Measurements from ENCODE around the gene PNP.
"Not testable (repeated sequence)": the region's sequence is repeated elsewhere in the genome, so short reads cannot be mapped to it uniquely, and the experiment has no call there.

PNP gene

DNA sequence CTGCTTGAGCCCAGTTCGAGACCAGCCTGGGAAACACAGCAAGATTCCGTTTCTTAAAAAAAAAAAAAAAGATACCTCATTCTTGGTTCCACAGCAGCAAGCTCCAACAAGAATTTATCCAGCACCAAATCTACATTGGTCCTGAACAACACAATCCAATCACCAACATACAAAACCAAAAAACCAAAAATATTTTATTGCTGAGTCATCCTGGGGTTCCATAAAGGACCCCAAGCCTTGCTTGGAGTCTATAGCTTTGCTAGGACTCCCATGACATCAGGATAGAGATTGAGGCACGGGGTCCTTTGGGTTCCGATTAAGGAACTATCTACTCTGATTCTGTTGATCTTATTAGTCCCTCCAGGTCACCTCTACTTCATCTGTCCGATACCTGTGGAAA, 22.3 kb upstream of the PNP start:
- no peaks in the 10 kb centered on the region for H3K4me1 ChIP-seq (ENCODE audit: insufficient read depth, low read length)

DNA sequence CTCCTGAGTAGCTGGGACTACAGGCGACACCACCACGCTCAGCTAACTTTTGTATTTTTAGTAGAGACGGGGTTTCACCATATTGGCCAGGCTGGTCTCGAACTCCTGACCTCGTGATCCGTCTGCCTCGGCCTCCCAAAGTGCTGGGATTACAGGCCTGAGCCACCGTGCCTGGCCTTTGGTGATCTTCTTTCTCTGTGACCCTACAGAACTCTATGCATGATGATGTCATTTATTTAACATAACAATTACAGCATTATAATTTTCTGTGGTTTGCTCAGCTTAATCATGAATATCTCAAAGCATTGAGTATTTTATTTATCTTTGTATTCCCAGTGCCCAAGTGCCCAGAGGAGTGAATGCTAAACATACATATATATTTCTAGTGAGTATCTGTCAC, 16.4 kb upstream of the PNP start:
- Histone ChIP-seq H3K36me3 (ENCODE audit: insufficient read depth, low read length) (peaks cover 71% of the 10 kb centered on the region), H3K4me2 (ENCODE audit: insufficient read depth, low read length) (peak overlapping the region; percentile 88; the same call in 1 of the 2 replicates), H3K79me2 (ENCODE audit: insufficient read depth, low read length) (peaks cover 54% of the 10 kb centered on the region), H3K4me1 (ENCODE audit: insufficient read depth, low read length) (peaks cover 33% of the 10 kb centered on the region)
- H3K27ac ChIP-seq (ENCODE audit: low read length); H4K20me1 ChIP-seq (ENCODE audit: insufficient read depth, low read length); H2AFZ ChIP-seq (ENCODE audit: low read depth, low read length); DNase-seq; H3K9ac ChIP-seq (ENCODE audit: low read depth, low read length); H3K27me3 ChIP-seq (ENCODE audit: insufficient read depth, low read length, poor library complexity); H3K9me3 ChIP-seq (ENCODE audit: insufficient read depth, low read length, severe bottlenecking); ATAC-seq (ENCODE audit: insufficient read depth, low read depth); H3K4me3 ChIP-seq (ENCODE audit: low read depth in 1 of 2, low read length in 2 of 2): not testable (repeated sequence)

More for the DNA sequence above, 22.3 kb upstream of the PNP start:
- H3K4me3 ChIP-seq (ENCODE audit: low read depth in 1 of 2, low read length in 2 of 2) = no peak overlapping the region
- no peaks in the 10 kb centered on the region for H3K79me2 ChIP-seq (ENCODE audit: insufficient read depth, low read length)
- H3K36me3 ChIP-seq (ENCODE audit: insufficient read depth, low read length) = peaks cover 61% of the 10 kb centered on the region
- no peak overlapping the region for H3K9ac ChIP-seq (ENCODE audit: low read depth, low read length)
- no peaks in the 10 kb centered on the region for H3K9me3 ChIP-seq (ENCODE audit: insufficient read depth, low read length, severe bottlenecking)
- DNase-seq (no peak), ATAC-seq (ENCODE audit: insufficient read depth, low read depth) (no peak)
- H3K27ac ChIP-seq (ENCODE audit: low read length) = no peak overlapping the region
- TF ChIP-seq EZH2 (IDR thresholded peaks at IDR 0.05; ENCODE audit: borderline replicate concordance, low read depth, low read length, severe bottlenecking) = no peak
- TF ChIP-seq CTCF (IDR thresholded peaks at IDR 0.05; ENCODE audit: borderline replicate concordance, extremely low read depth, low read length, poor library complexity, severe bottlenecking) = no peak
- no peaks in the 10 kb centered on the region for H4K20me1 ChIP-seq (ENCODE audit: insufficient read depth, low read length)
- no peak overlapping the region for H3K4me2 ChIP-seq (ENCODE audit: insufficient read depth, low read length)
- no peaks in the 10 kb centered on the region for H3K27me3 ChIP-seq (ENCODE audit: insufficient read depth, low read length, poor library complexity)
- H2AFZ ChIP-seq (ENCODE audit: low read depth, low read length) = no peak overlapping the region

GRCh38 chr14:20454516-20455354, 14.5 kb upstream of the PNP start, which contains the start of the genes APEX1 and OSGEP:
Gene APEX1, plus strand, starts transcription at chr14:20455226. Its CDS starts 420 bp downstream, at chr14:20455646.
Gene OSGEP, minus strand, starts transcription at chr14:20454812. Its CDS starts 129 bp downstream, at chr14:20454683.
- Histone ChIP-seq H2AFZ (ENCODE audit: low read depth, low read length) (peak within 1 kb of the TSS; percentile 95), H4K20me1 (ENCODE audit: insufficient read depth, low read length) (peaks cover 14% of the 10 kb centered on the region; the same call in 1 of the 2 replicates), H3K9me3 (ENCODE audit: insufficient read depth, low read length, severe bottlenecking) (no peaks in the 10 kb centered on the region), H3K4me1 (ENCODE audit: insufficient read depth, low read length) (peaks cover 52% of the 10 kb centered on the region), H3K36me3 (ENCODE audit: insufficient read depth, low read length) (peaks cover 71% of the 10 kb centered on the region), H3K4me3 (ENCODE audit: low read depth in 1 of 2, low read length in 2 of 2) (peak within 1 kb of the TSS; percentile 67 to 86), H3K27me3 (ENCODE audit: insufficient read depth, low read length, poor library complexity) (no peaks in the 10 kb centered on the region), H3K4me2 (ENCODE audit: insufficient read depth, low read length) (peak within 1 kb of the TSS; percentile 88), H3K9ac (ENCODE audit: low read depth, low read length) (peak within 1 kb of the TSS; percentile 84), H3K27ac (ENCODE audit: low read length) (peak within 1 kb of the TSS; percentile 99), H3K79me2 (ENCODE audit: insufficient read depth, low read length) (peaks cover 73% of the 10 kb centered on the region)
- TF ChIP-seq EZH2 (IDR thresholded peaks at IDR 0.05; ENCODE audit: borderline replicate concordance, low read depth, low read length, severe bottlenecking) = no peak
- no peak for TF ChIP-seq CTCF (IDR thresholded peaks at IDR 0.05; ENCODE audit: borderline replicate concordance, extremely low read depth, low read length, poor library complexity, severe bottlenecking)
- DNase-seq (peak; percentile 99), ATAC-seq (ENCODE audit: insufficient read depth, low read depth) (peak; percentile 84)

Data from DND-41 (cell line).